Measurements from ENCODE around the gene DLGAP1. TPM values are rescaled to one million over a fixed set of nuclear protein-coding genes. Genes with fewer than 3 reads are reported as not detected.

DLGAP1 gene
- total and polyA plus RNA-seq, 2 of the 8 experiments (the other 6 are each of a cell fraction or from before 2014, with no cell fraction given): 11.8 to 16.9 TPM

- no peak for TF ChIP-seq CHD7 (IDR thresholded peaks at IDR 0.05; ENCODE audit: insufficient replicate concordance, low read length)
- no peak for TF ChIP-seq EZH2 (IDR thresholded peaks at IDR 0.05; ENCODE audit: low read depth, low read length, severe bottlenecking)
- no peak for TF ChIP-seq CREB1 (IDR thresholded peaks at IDR 0.05)
- TF ChIP-seq CEBPB (IDR thresholded peaks at IDR 0.05; ENCODE audit: low read depth, low read length): no peak
- TF ChIP-seq FOSL1 (IDR thresholded peaks at IDR 0.05; ENCODE audit: insufficient read depth, low read depth, low read length): no peak
- no peak for TF ChIP-seq HDAC6 (IDR thresholded peaks at IDR 0.05; ENCODE audit: low read depth, low read length)
- no peak for TF ChIP-seq KDM1A (IDR thresholded peaks at IDR 0.05; ENCODE audit: borderline replicate concordance, low read length)
- TF ChIP-seq SP4 (IDR thresholded peaks at IDR 0.05; ENCODE audit: low read length): no peak
- TF ChIP-seq CBX5 (IDR thresholded peaks at IDR 0.05; ENCODE audit: low read depth, low read length): no peak
- no peak for TF ChIP-seq RXRA (IDR thresholded peaks at IDR 0.05; ENCODE audit: insufficient read depth, low read depth, low read length)
- no peak for TF ChIP-seq PHF8 (conservative IDR thresholded peaks at IDR 0.05; ENCODE audit: low read depth, low read length)
- no peak for TF ChIP-seq RBBP5 (IDR thresholded peaks at IDR 0.05; ENCODE audit: borderline replicate concordance, low read depth, low read length)
These were observed 823.2 kb downstream of the DLGAP1 start (continued) for GRCh38 chr18:3631887-3632286.
